ENCODE data around the gene DEFB129. TPM values are rescaled to one million over a fixed set of nuclear protein-coding genes. Genes with fewer than 3 reads are reported as not detected.
"Not testable (repeated sequence)": the region's sequence is repeated elsewhere in the genome, so short reads cannot be mapped to it uniquely, and the experiment has no call there.

DEFB129 gene
- total RNA-seq, 4 donors from 2014 or later, result not detected

DNA sequence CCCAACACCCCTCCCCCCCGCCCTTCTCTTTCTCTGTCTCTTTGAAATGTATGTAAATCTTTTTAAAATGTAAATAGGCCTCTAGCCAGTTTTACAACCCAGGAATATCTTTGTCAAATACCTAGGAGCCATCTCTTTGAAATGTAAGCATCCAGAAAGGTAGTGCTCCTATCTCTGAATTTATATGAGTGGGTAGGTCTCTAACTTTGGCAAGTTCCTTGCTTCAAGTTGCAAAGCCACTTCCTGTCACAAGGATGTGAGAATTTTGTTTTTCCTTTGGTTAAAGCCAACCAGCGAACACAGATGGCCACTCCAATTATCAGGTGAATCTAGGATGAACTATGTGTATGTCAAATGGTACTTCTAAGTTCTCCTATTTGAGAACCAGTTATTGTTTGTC, 24.3 kb downstream of the DEFB129 start:
- no peak for TF ChIP-seq POLR2A (IDR thresholded peaks at IDR 0.05)
- H3K27me3 ChIP-seq, result no peaks in the 10 kb centered on the region
- H3K27ac ChIP-seq, result no peak overlapping the region
- WGBS, 2 donors, result 63 to 74% methylated on average over 2 of the region's 2 CpGs
- H3K9me3 ChIP-seq, result no peaks in the 10 kb centered on the region
- DNase-seq, result no peak
- H3K4me1 ChIP-seq, result no peaks in the 10 kb centered on the region
- H3K4me3 ChIP-seq (replicated peaks in 1 of 3), result no peak overlapping the region
- intact Hi-C loops (cut with DNase I), result no loop called here
- no peaks in the 10 kb centered on the region for H3K36me3 ChIP-seq

DNA sequence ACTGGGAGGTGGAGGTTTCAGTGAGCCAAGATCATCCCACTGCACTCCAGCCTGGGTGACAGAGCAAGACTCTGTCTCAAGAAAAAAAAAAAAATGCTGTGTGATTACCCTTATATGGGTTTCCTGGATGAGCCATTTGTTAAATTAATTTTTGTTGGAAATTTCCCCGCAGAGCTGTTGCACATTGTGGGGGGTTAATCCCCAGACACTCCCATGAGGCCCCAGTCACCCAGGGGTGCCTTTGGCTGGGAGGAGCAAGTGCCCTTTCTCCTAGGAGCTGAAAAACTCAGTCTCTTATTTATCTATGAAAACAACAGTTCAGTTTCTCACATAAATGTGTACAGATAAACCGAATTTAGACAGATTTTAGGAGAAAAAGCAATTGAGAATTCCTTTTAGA, 25.7 kb downstream of the DEFB129 start:
- no peak for DNase-seq
- intact Hi-C loops (cut with DNase I), result no loop called here
- Histone ChIP-seq H3K4me3 (replicated peaks in 1 of 3) (no peak overlapping the region), H3K27ac (no peak overlapping the region), H3K9me3 (no peaks in the 10 kb centered on the region), H3K4me1 (no peaks in the 10 kb centered on the region), H3K27me3 (no peaks in the 10 kb centered on the region), H3K36me3 (no peaks in the 10 kb centered on the region)
- no peak for TF ChIP-seq POLR2A (IDR thresholded peaks at IDR 0.05)
- TF ChIP-seq, protein P1, sequence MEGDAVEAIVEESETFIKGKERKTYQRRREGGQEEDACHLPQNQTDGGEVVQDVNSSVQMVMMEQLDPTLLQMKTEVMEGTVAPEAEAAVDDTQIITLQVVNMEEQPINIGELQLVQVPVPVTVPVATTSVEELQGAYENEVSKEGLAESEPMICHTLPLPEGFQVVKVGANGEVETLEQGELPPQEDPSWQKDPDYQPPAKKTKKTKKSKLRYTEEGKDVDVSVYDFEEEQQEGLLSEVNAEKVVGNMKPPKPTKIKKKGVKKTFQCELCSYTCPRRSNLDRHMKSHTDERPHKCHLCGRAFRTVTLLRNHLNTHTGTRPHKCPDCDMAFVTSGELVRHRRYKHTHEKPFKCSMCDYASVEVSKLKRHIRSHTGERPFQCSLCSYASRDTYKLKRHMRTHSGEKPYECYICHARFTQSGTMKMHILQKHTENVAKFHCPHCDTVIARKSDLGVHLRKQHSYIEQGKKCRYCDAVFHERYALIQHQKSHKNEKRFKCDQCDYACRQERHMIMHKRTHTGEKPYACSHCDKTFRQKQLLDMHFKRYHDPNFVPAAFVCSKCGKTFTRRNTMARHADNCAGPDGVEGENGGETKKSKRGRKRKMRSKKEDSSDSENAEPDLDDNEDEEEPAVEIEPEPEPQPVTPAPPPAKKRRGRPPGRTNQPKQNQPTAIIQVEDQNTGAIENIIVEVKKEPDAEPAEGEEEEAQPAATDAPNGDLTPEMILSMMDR (IDR thresholded peaks at IDR 0.05), result no peak
- 75 to 84% methylated on average over 2 of the region's 2 CpGs for WGBS, 2 donors

DNA sequence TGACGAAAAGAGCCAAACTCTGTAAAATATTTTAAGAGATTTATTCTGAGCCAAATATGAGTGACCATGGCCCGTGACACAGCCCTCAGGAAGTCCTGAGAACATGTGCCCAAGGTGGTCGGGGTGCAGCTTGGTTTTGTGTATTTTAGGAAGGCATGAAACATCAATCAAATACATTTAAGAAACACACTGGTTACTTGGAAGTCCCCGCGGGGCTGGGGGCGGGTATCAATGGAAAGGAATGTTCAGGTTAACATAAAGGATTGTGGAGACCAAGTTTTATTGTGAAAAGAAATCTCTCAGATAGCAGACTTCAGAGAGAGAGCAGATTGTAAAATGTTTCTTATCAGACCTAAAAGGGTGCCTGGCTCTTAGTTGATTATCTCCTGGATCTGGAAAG, 26.4 kb downstream of the DEFB129 start:
- intact Hi-C loops (cut with DNase I), result not testable (repeated sequence)

DNA sequence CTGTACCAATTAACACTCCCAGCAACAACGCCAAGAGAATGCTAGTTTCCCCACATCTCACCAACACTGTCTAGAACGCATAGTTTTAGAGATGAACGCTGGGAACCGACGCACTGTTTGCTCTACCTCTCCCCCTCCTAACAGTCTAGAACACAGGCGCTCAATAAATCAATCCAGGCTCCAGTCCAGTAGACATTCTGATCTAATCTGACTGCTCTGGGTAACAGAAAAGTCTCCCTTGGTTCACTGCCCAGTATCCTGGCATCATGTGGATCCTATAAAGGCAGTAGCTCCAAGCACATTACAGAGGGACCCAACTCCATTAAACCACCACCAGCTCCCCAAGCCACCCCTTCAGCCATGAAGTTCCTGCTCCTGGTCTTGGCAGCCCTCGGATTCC, 30.4 kb downstream of the DEFB129 start, which contains the start of gene DEFB132:
Gene DEFB132, plus strand, starts transcription at position 306 of the 400 bp plus-strand sequence. Its CDS starts 55 bp downstream, at position 361.
- no peaks in the 10 kb centered on the region for H3K36me3 ChIP-seq
- TF ChIP-seq, protein P1 (IDR thresholded peaks at IDR 0.05), result no peak
- TF ChIP-seq POLR2A (IDR thresholded peaks at IDR 0.05), result no peak
- H3K4me3 ChIP-seq (replicated peaks in 1 of 3), result no peak within 1 kb of the TSS
- no peak for DNase-seq
- intact Hi-C loops (cut with DNase I), result no loop called here
- WGBS, 2 donors, result 73 to 86% methylated on average over 7 of the region's 7 CpGs
- H3K27me3 ChIP-seq, result no peaks in the 10 kb centered on the region
- no peaks in the 10 kb centered on the region for H3K9me3 ChIP-seq
- no peaks in the 10 kb centered on the region for H3K4me1 ChIP-seq
- H3K27ac ChIP-seq, result no peak within 1 kb of the TSS

More for the DNA sequence above, 26.4 kb downstream of the DEFB129 start:
- H3K27ac ChIP-seq; H3K4me1 ChIP-seq; H3K36me3 ChIP-seq; H3K4me3 ChIP-seq (replicated peaks in 1 of 3); H3K9me3 ChIP-seq; DNase-seq; H3K27me3 ChIP-seq: not testable (repeated sequence)
- 60 to 61% methylated on average over 6 of the region's 6 CpGs for WGBS, 2 donors

DNA sequence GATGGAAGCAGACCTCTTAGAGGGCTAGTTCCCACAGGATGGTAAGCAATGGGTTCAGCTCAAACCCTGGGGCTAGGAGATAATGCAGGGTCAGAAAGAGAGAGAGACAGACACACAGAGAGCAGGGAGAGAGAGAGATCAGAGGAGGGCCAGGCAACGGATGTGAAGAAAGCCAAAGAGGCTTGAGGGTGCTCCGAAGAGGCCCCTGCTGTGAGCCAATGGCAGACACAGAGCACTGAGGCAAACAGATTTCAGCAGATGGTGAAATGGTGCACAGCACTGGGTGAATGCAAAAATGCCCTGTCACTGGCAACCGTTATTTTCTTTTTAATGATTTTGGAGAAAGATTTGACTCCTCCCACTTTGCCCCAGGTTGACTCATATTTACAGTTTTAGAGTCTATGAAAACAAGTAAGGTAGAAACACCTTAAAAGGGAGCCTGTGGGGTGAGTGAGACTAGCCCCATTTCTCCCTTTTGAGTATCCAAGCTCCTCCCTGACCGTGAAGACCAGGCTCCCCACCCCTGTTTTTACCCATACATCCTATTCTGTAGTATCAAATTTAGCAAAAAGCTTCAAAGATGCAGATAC, 31.3 kb downstream of the DEFB129 start:
- no peaks in the 10 kb centered on the region for H3K36me3 ChIP-seq
- WGBS, 2 donors, result 60 to 67% methylated on average over 4 of the region's 4 CpGs
- H3K27me3 ChIP-seq, result no peaks in the 10 kb centered on the region
- DNase-seq, result no peak
- H3K9me3 ChIP-seq, result no peaks in the 10 kb centered on the region
- intact Hi-C loops (cut with DNase I), result no loop called here
- H3K27ac ChIP-seq, result no peak overlapping the region
- H3K4me3 ChIP-seq (replicated peaks in 1 of 3), result no peak overlapping the region
- TF ChIP-seq, protein P1 (IDR thresholded peaks at IDR 0.05), result no peak
- TF ChIP-seq POLR2A (IDR thresholded peaks at IDR 0.05), result no peak
- H3K4me1 ChIP-seq, result no peaks in the 10 kb centered on the region

DNA sequence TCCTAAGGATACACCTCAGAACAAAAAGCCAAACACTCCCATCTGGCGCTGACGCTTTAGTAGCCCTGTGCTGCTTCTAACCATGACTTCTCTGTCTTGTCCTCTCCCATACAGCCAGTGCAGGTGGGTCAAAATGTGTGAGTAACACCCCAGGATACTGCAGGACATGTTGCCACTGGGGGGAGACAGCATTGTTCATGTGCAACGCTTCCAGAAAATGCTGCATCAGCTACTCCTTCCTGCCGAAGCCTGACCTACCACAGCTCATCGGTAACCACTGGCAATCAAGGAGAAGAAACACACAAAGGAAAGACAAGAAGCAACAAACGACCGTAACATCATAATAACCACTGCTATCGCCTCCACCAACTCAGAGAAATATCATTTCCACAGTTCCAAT, 31.9 kb downstream of the DEFB129 start:
- no peaks in the 10 kb centered on the region for H3K27me3 ChIP-seq
- no peak for TF ChIP-seq POLR2A (IDR thresholded peaks at IDR 0.05)
- TF ChIP-seq, protein P1 (IDR thresholded peaks at IDR 0.05), result peak in 1 of 6 experiments; percentile 11
- H3K4me1 ChIP-seq, result no peaks in the 10 kb centered on the region
- no peak overlapping the region for H3K27ac ChIP-seq
- intact Hi-C loops (cut with DNase I), result no loop called here
- no peaks in the 10 kb centered on the region for H3K9me3 ChIP-seq
- no peak for DNase-seq
- H3K36me3 ChIP-seq, result no peaks in the 10 kb centered on the region
- 53 to 55% methylated on average over 8 of the region's 8 CpGs for WGBS, 2 donors
- H3K4me3 ChIP-seq (replicated peaks in 1 of 3), result no peak overlapping the region
